ENCODE data around the gene ZSCAN5A. TPM values are rescaled to one million over a fixed set of nuclear protein-coding genes. Genes with fewer than 3 reads are reported as not detected.
"Not testable (repeated sequence)": the region's sequence is repeated elsewhere in the genome, so short reads cannot be mapped to it uniquely, and the experiment has no call there.

ZSCAN5A gene
- total and polyA plus RNA-seq, 10 of the 15 experiments (the other 5 are each of a cell fraction or from before 2014, with no cell fraction given), result 5.5 to 12.0 (median 8.7) TPM

DNA sequence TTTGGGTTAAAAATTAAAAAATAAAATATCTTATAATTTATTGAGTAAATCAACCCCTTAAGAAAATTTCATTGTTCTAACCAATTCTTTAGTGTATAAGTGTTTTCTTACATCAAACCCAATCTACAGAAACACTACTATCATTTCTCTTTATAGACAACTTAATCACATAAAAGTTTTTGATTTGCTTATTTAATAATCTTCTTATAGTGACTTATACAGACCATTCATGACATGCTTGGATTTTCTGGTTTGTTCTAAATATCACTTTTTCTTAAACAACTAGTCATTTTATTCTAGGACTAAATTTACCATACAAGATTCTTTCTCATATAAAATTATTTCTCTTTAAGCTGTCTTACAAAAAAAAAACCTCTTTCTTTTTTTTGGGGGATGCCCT lies 27.3 kb upstream of the ZSCAN5A start (continued):
- TF ChIP-seq USF2 (IDR thresholded peaks at IDR 0.05; ENCODE audit: borderline replicate concordance, low read depth, low read length), result no peak
- no peak for TF ChIP-seq WRNIP1 (IDR thresholded peaks at IDR 0.05; ENCODE audit: borderline replicate concordance, low read depth, low read length)
- TF ChIP-seq KLF5 (IDR thresholded peaks at IDR 0.05; ENCODE audit: partially characterized antibody), result no peak
- TF ChIP-seq NRF1 (conservative IDR thresholded peaks at IDR 0.05; ENCODE audit: low read depth, low read length), result no peak
- no peak for TF ChIP-seq ASH2L (IDR thresholded peaks at IDR 0.05; ENCODE audit: borderline replicate concordance, low read depth)

DNA sequence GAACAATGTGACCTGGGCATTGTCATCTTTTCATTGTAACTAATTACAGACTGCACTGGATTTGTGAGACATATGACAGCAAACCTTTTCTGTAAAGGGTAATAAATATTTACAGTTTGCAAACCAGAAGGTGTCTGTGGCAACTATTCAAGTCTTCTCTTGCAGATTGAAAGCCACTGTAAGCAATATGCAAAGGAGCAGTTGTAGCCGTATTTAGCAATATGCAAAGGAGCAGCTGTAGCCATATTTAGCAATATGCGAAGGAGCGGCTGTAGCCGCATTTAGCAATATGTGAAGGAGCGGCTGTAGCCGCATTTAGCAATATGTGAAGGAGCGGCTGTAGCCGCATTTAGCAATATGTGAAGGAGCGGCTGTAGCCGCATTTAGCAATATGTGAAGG lies 24.4 kb upstream of the ZSCAN5A start:
- FAIRE-seq, result not testable (repeated sequence)
- CTCF ChIA-PET, result interaction anchor here (1.4 kb wide), 1 partner anchor 9 kb away, joined by 8 read pairs; no protein-coding TSS in a partner anchor
- 0% methylated on average over 6 of the region's 10 CpGs for WGBS (ENCODE audit: insufficient coverage, insufficient replicate concordance, low lambda C conversion rate, missing lambda C conversion rate)

GRCh38 chr19:56337077-56337476 lies 22.4 kb upstream of the ZSCAN5A start:
- RAD21 ChIA-PET (ENCODE audit: unreplicated experiment); H3K4me1 ChIP-seq (ENCODE audit: control insufficient read depth, insufficient read depth, low read length); H3K4me3 ChIP-seq; DNase-seq (ENCODE audit: low read depth, low spot score); H3K9me3 ChIP-seq (replicated peaks; ENCODE audit: control insufficient read depth, insufficient read depth, low read length); FAIRE-seq; POLR2A ChIA-PET; ATAC-seq; H3K27me3 ChIP-seq (replicated peaks in 1 of 2; ENCODE audit: control insufficient read depth in 2 of 2, insufficient read depth in 2 of 2, low read length in 1 of 2); H4K20me1 ChIP-seq (ENCODE audit: control insufficient read depth, insufficient read depth); BruUV-seq (replicated peaks); in situ Hi-C loops (cut with MboI); intact Hi-C loops (cut with micrococcal nuclease; ENCODE audit: unreplicated experiment); H3K79me2 ChIP-seq (ENCODE audit: control insufficient read depth, insufficient read depth, low read length); SMC1A ChIA-PET (ENCODE audit: uncharacterized antibody, unreplicated experiment); H3K9ac ChIP-seq (ENCODE audit: control insufficient read depth, insufficient read depth, low read length); H3K36me3 ChIP-seq (ENCODE audit: control insufficient read depth in 2 of 2, insufficient read depth in 2 of 2, low read length in 1 of 2); H3K27ac ChIP-seq (ENCODE audit: control insufficient read depth, insufficient read depth); H3K4me2 ChIP-seq (ENCODE audit: control insufficient read depth, insufficient read depth); H2AFZ ChIP-seq (ENCODE audit: control insufficient read depth, low read depth, low read length): not testable (repeated sequence)
- WGBS (ENCODE audit: insufficient coverage, insufficient replicate concordance, low lambda C conversion rate, missing lambda C conversion rate), result 11% methylated on average over 8 of the region's 8 CpGs
- CTCF ChIA-PET, result interaction anchor here (1.4 to 1.6 kb wide), 2 partner anchors 12 to 84 kb away, joined by 3 to 9 read pairs; no protein-coding TSS in a partner anchor

More for the DNA sequence above, 24.4 kb upstream of the ZSCAN5A start:
- DNase-seq (ENCODE audit: low read depth, low spot score); intact Hi-C loops (cut with micrococcal nuclease; ENCODE audit: unreplicated experiment); BruUV-seq (replicated peaks); H3K36me3 ChIP-seq (ENCODE audit: control insufficient read depth in 2 of 2, insufficient read depth in 2 of 2, low read length in 1 of 2); H3K79me2 ChIP-seq (ENCODE audit: control insufficient read depth, insufficient read depth, low read length); H3K9ac ChIP-seq (ENCODE audit: control insufficient read depth, insufficient read depth, low read length); in situ Hi-C loops (cut with MboI); H3K4me1 ChIP-seq (ENCODE audit: control insufficient read depth, insufficient read depth, low read length); H2AFZ ChIP-seq (ENCODE audit: control insufficient read depth, low read depth, low read length); H3K4me3 ChIP-seq; H4K20me1 ChIP-seq (ENCODE audit: control insufficient read depth, insufficient read depth); H3K27ac ChIP-seq (ENCODE audit: control insufficient read depth, insufficient read depth); H3K9me3 ChIP-seq (replicated peaks; ENCODE audit: control insufficient read depth, insufficient read depth, low read length); H3K4me2 ChIP-seq (ENCODE audit: control insufficient read depth, insufficient read depth); ATAC-seq; RAD21 ChIA-PET (ENCODE audit: unreplicated experiment); SMC1A ChIA-PET (ENCODE audit: uncharacterized antibody, unreplicated experiment); H3K27me3 ChIP-seq (replicated peaks in 1 of 2; ENCODE audit: control insufficient read depth in 2 of 2, insufficient read depth in 2 of 2, low read length in 1 of 2): not testable (repeated sequence)
- POLR2A ChIA-PET, result interaction anchor here (0.6 kb wide), 1 partner anchor 187 kb away, joined by 3 read pairs; no protein-coding TSS in a partner anchor

DNA sequence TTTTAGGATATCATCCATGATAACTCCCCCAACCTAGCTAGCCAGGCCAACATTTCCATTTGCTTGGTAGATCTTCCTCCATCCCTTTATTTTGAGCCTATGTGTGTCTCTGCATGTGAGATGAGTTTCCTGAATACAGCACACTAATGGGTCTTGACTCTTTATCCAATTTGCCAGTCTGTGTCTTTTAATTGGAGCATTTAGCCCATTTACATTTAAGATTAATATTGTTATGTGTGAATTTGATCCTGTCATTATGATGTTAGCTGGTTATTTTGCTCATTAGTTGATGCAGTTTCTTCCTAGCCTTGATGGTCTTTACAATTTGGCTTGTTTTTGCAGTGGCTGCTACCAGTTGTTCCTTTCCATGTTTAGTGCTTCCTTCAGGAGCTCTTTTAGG lies 20.7 kb upstream of the ZSCAN5A start:
- H3K4me3 ChIP-seq; H3K4me2 ChIP-seq (ENCODE audit: control insufficient read depth, insufficient read depth); H3K27me3 ChIP-seq (replicated peaks in 1 of 2; ENCODE audit: control insufficient read depth in 2 of 2, insufficient read depth in 2 of 2, low read length in 1 of 2); FAIRE-seq; H3K27ac ChIP-seq (ENCODE audit: control insufficient read depth, insufficient read depth); H3K36me3 ChIP-seq (ENCODE audit: control insufficient read depth in 2 of 2, insufficient read depth in 2 of 2, low read length in 1 of 2); ATAC-seq; H3K4me1 ChIP-seq (ENCODE audit: control insufficient read depth, insufficient read depth, low read length); H3K9ac ChIP-seq (ENCODE audit: control insufficient read depth, insufficient read depth, low read length); in situ Hi-C loops (cut with MboI); H2AFZ ChIP-seq (ENCODE audit: control insufficient read depth, low read depth, low read length); H4K20me1 ChIP-seq (ENCODE audit: control insufficient read depth, insufficient read depth); BruUV-seq (replicated peaks); intact Hi-C loops (cut with micrococcal nuclease; ENCODE audit: unreplicated experiment); H3K9me3 ChIP-seq (replicated peaks; ENCODE audit: control insufficient read depth, insufficient read depth, low read length); H3K79me2 ChIP-seq (ENCODE audit: control insufficient read depth, insufficient read depth, low read length); POLR2A ChIA-PET; DNase-seq (ENCODE audit: low read depth, low spot score): not testable (repeated sequence)
- ChIA-PET RAD21 (ENCODE audit: unreplicated experiment) (interaction anchor here (4.4 kb wide), 1 partner anchor 81 kb away, joined by 106 read pairs; no protein-coding TSS in a partner anchor), SMC1A (ENCODE audit: uncharacterized antibody, unreplicated experiment) (interaction anchor here (0.8 to 4.3 kb wide), 4 partner anchors 11 to 270 kb away, joined by 3 to 82 read pairs (median 7); no protein-coding TSS in a partner anchor), CTCF (interaction anchor here (1.4 to 5.6 kb wide), 5 partner anchors 10 to 269 kb away, joined by 4 to 185 read pairs (median 63); partner anchors contain the start of gene ZSCAN5A)

Data from GM12878 (cell line).